ENCODE measurements around the gene SH3BP2. TPM values are rescaled to one million over a fixed set of nuclear protein-coding genes. Genes with fewer than 3 reads are reported as not detected.
A peak's percentile ranks its signal among the peaks of the same experiment; 100 is the strongest.

SH3BP2 gene
- total RNA-seq, 1 experiment from 2014 or later: 54.0 TPM

GRCh38 chr4:2859514-2859913 is 66.6 kb downstream of the SH3BP2 start:
- H3K79me2 ChIP-seq (ENCODE audit: low read depth): peaks cover 65% of the 10 kb centered on the region

GRCh38 chr4:2860391-2861348 is 67.8 kb downstream of the SH3BP2 start:
- Histone ChIP-seq H3K27me3 (ENCODE audit: insufficient read depth, low read depth) (no peaks in the 10 kb centered on the region), H3K9me3 (ENCODE audit: insufficient read depth, low read depth) (no peaks in the 10 kb centered on the region), H2AFZ (no peak overlapping the region), H3F3A (ENCODE audit: insufficient read depth, low read depth) (peaks cover 3% of the 10 kb centered on the region; the same call in 1 of the 2 replicates), H3K9me2 (ENCODE audit: insufficient read depth) (no peaks in the 10 kb centered on the region), H4K20me1 (ENCODE audit: insufficient read depth) (no peaks in the 10 kb centered on the region; the same call in 1 of the 2 replicates), H3K4me2 (no peak overlapping the region), H3K4me3 (no peak overlapping the region), H3K27ac (no peak overlapping the region), H3K79me2 (ENCODE audit: low read depth) (peaks cover 57% of the 10 kb centered on the region), H3K4me1 (replicated peaks; ENCODE audit: insufficient read depth) (peaks cover 15% of the 10 kb centered on the region), H3K36me3 (ENCODE audit: low read depth) (no peaks in the 10 kb centered on the region)
- DNase-seq: peak in 1 of 2 experiments; percentile 10
- ChIA-PET POLR2A (ENCODE audit: unreplicated experiment) (interaction anchor here (0.6 kb wide), 1 partner anchor 1133 kb away, joined by 3 read pairs; no protein-coding TSS in a partner anchor), CTCF (interaction anchor here (0.7 kb wide), 1 partner anchor 136 kb away, joined by 8 read pairs; no protein-coding TSS in a partner anchor)
- no TSS peak for BruUV-seq (replicated peaks)
- no peak for TF ChIP-seq CTCF (conservative IDR thresholded peaks at IDR 0.05)
- no peak for TF ChIP-seq EZH2 (IDR thresholded peaks at IDR 0.05; ENCODE audit: low read depth)
- intact Hi-C loops (cut with micrococcal nuclease; ENCODE audit: unreplicated experiment): no loop called here

More at GRCh38 chr4:2859514-2859913, 66.6 kb downstream of the SH3BP2 start:
- Histone ChIP-seq H2AFZ (no peak overlapping the region), H3K4me2 (no peak overlapping the region), H3K4me3 (no peak overlapping the region), H3K4me1 (replicated peaks; ENCODE audit: insufficient read depth) (peaks cover 15% of the 10 kb centered on the region), H4K20me1 (ENCODE audit: insufficient read depth) (no peaks in the 10 kb centered on the region; the same call in 1 of the 2 replicates), H3K9me3 (ENCODE audit: insufficient read depth, low read depth) (no peaks in the 10 kb centered on the region; the same call in 1 of the 2 replicates), H3K9me2 (ENCODE audit: insufficient read depth) (no peaks in the 10 kb centered on the region), H3K27ac (no peak overlapping the region), H3K36me3 (ENCODE audit: low read depth) (no peaks in the 10 kb centered on the region), H3F3A (ENCODE audit: insufficient read depth, low read depth) (peaks cover 3% of the 10 kb centered on the region; the same call in 1 of the 2 replicates), H3K27me3 (ENCODE audit: insufficient read depth, low read depth) (no peaks in the 10 kb centered on the region)
- intact Hi-C loops (cut with micrococcal nuclease; ENCODE audit: unreplicated experiment): no loop called here
- TF ChIP-seq CTCF (conservative IDR thresholded peaks at IDR 0.05): no peak
- no peak for TF ChIP-seq EZH2 (IDR thresholded peaks at IDR 0.05; ENCODE audit: low read depth)
- no peak for DNase-seq
- ChIA-PET POLR2A (ENCODE audit: unreplicated experiment) (no interaction called here), CTCF (interaction anchor here (0.7 kb wide), 1 partner anchor 135 kb away, joined by 8 read pairs; no protein-coding TSS in a partner anchor)
- no TSS peak for BruUV-seq (replicated peaks)

- no TSS peak for BruUV-seq (replicated peaks)
- intact Hi-C loops (cut with micrococcal nuclease; ENCODE audit: unreplicated experiment): no loop called here
Observed at GRCh38 chr4:2861631-2862436, 68.9 kb downstream of the SH3BP2 start.

More at GRCh38 chr4:2861631-2862436, 68.9 kb downstream of the SH3BP2 start:
- Histone ChIP-seq H3K27me3 (ENCODE audit: insufficient read depth, low read depth) (no peaks in the 10 kb centered on the region), H3K79me2 (ENCODE audit: low read depth) (peaks cover 50% of the 10 kb centered on the region), H3K4me2 (no peak overlapping the region), H4K20me1 (ENCODE audit: insufficient read depth) (no peaks in the 10 kb centered on the region; the same call in 1 of the 2 replicates), H3F3A (ENCODE audit: insufficient read depth, low read depth) (no peaks in the 10 kb centered on the region; the same call in 1 of the 2 replicates), H3K9me2 (ENCODE audit: insufficient read depth) (no peaks in the 10 kb centered on the region), H2AFZ (no peak overlapping the region), H3K4me1 (replicated peaks; ENCODE audit: insufficient read depth) (peaks cover 15% of the 10 kb centered on the region), H3K27ac (no peak overlapping the region), H3K9me3 (ENCODE audit: insufficient read depth, low read depth) (no peaks in the 10 kb centered on the region), H3K36me3 (ENCODE audit: low read depth) (no peaks in the 10 kb centered on the region), H3K4me3 (no peak overlapping the region)
- CTCF ChIA-PET: interaction anchor here (0.5 to 0.6 kb wide), 2 partner anchors 52 to 257 kb away, joined by 3 read pairs; no protein-coding TSS in a partner anchor
- no peak for DNase-seq
- POLR2A ChIA-PET (ENCODE audit: unreplicated experiment): interaction anchor here (0.7 kb wide), 1 partner anchor 153 kb away, joined by 4 read pairs; no protein-coding TSS in a partner anchor
- TF ChIP-seq CTCF (conservative IDR thresholded peaks at IDR 0.05) (no peak), EZH2 (IDR thresholded peaks at IDR 0.05; ENCODE audit: low read depth) (no peak)

All from PC-9 (cell line).